ENCODE measurements around the gene RPS27.

DNA sequence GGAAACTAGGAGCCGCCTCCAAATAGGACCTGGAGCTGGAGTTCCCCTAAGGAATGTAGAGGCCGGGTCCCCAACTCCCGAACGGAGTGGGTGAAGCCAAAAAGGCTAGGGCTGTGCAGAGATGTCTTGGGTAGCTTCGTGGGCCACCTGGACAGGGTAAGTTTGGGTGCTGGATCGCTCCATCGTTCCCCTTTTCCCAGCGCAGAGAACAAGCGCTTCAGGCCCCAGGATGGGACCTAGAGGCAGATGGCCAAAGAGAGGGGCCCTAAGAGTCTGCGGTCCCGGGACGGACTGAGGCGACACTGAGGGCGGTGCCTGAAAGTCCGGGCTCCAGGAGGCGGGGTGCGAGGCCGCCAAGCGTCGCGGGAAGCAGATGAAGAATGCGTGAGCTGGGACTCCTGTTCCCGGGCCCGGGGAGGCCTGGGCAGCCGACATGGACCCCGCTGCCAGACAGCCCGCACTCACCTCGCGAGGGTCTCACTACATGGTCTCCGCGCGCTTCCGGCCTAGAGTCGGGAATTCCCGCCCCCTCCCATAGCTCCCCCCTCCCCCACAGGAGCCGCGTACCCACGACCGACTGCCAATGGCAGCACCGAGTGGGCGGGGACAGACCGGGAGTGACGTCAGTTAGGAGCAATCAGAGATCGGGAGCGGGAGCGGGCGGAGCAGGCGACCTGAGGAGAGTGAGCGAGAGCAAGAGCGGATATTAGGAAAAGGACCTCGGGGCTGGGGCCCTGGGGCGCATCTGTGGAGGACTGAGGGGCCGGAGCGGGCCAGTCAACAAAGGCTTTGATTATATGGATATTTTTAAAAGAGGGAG lies 27.3 kb upstream of the RPS27 start, which contains the start of gene SLC39A1:
- no peak for TF ChIP-seq FOXM1 (IDR thresholded peaks at IDR 0.05; ENCODE audit: low read depth, low read length)
- TF ChIP-seq, protein P1, sequence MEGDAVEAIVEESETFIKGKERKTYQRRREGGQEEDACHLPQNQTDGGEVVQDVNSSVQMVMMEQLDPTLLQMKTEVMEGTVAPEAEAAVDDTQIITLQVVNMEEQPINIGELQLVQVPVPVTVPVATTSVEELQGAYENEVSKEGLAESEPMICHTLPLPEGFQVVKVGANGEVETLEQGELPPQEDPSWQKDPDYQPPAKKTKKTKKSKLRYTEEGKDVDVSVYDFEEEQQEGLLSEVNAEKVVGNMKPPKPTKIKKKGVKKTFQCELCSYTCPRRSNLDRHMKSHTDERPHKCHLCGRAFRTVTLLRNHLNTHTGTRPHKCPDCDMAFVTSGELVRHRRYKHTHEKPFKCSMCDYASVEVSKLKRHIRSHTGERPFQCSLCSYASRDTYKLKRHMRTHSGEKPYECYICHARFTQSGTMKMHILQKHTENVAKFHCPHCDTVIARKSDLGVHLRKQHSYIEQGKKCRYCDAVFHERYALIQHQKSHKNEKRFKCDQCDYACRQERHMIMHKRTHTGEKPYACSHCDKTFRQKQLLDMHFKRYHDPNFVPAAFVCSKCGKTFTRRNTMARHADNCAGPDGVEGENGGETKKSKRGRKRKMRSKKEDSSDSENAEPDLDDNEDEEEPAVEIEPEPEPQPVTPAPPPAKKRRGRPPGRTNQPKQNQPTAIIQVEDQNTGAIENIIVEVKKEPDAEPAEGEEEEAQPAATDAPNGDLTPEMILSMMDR (IDR thresholded peaks at IDR 0.05 in 2 of 3, conservative IDR thresholded peaks at IDR 0.05 in 1 of 3; ENCODE audit: control insufficient read depth in 2 of 3, extremely low read depth in 1 of 3, insufficient read depth in 1 of 3, low read depth in 3 of 3, low read length in 3 of 3), result no peak
- TF ChIP-seq BHLHE40 (IDR thresholded peaks at IDR 0.05; ENCODE audit: borderline replicate concordance in 1 of 2, low read depth in 2 of 2, low read length in 1 of 2), result peak; percentile 37 to 55; a peak in 2 of 4 replicates
- no peak for TF ChIP-seq NRF1 (conservative IDR thresholded peaks at IDR 0.05; ENCODE audit: low read depth, low read length)
- TF ChIP-seq RBBP5 (conservative IDR thresholded peaks at IDR 0.05), result no peak
- TF ChIP-seq, protein P2, sequence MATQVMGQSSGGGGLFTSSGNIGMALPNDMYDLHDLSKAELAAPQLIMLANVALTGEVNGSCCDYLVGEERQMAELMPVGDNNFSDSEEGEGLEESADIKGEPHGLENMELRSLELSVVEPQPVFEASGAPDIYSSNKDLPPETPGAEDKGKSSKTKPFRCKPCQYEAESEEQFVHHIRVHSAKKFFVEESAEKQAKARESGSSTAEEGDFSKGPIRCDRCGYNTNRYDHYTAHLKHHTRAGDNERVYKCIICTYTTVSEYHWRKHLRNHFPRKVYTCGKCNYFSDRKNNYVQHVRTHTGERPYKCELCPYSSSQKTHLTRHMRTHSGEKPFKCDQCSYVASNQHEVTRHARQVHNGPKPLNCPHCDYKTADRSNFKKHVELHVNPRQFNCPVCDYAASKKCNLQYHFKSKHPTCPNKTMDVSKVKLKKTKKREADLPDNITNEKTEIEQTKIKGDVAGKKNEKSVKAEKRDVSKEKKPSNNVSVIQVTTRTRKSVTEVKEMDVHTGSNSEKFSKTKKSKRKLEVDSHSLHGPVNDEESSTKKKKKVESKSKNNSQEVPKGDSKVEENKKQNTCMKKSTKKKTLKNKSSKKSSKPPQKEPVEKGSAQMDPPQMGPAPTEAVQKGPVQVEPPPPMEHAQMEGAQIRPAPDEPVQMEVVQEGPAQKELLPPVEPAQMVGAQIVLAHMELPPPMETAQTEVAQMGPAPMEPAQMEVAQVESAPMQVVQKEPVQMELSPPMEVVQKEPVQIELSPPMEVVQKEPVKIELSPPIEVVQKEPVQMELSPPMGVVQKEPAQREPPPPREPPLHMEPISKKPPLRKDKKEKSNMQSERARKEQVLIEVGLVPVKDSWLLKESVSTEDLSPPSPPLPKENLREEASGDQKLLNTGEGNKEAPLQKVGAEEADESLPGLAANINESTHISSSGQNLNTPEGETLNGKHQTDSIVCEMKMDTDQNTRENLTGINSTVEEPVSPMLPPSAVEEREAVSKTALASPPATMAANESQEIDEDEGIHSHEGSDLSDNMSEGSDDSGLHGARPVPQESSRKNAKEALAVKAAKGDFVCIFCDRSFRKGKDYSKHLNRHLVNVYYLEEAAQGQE (IDR thresholded peaks at IDR 0.05; ENCODE audit: low read depth, low read length), result no peak
- peak; percentile 90 for TF ChIP-seq POLR2A (IDR thresholded peaks at IDR 0.05; ENCODE audit: low read depth, low read length)
- TF ChIP-seq EZH2 (IDR thresholded peaks at IDR 0.05; ENCODE audit: borderline replicate concordance, control insufficient read depth, low read depth, low read length), result no peak
- TF ChIP-seq EP300 (IDR thresholded peaks at IDR 0.05; ENCODE audit: borderline replicate concordance in 1 of 2, control insufficient read depth in 1 of 2, low read depth in 2 of 2, low read length in 2 of 2), result peak in 1 of 2 experiments; percentile 25; a peak in 1 of 4 replicates
